Measurements from ENCODE around the gene FXYD6.

DNA sequence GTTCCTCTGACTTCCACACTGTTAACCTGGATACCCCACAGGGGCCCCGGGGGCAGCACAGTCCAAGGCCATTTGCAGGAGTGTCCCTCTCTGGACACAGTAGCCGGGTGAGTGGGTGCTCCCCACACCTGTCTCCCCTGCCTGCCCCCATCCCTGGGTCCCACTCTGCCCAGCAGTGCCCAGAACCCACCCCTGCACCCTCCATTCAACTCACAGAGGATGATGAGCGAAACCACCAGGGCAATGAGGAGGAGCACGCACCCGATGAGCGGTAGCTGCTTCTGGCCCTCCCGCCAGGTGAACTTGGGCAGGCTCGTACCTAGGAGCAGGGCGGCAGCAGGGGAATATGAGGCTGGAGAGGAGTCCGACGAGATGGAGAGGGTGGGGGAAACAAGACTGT, 40.5 kb upstream of the FXYD6 start:
- TF ChIP-seq EZH2phosphoT487 (IDR thresholded peaks at IDR 0.05; ENCODE audit: borderline replicate concordance, low read depth, low read length): no peak
- TF ChIP-seq, protein P1, sequence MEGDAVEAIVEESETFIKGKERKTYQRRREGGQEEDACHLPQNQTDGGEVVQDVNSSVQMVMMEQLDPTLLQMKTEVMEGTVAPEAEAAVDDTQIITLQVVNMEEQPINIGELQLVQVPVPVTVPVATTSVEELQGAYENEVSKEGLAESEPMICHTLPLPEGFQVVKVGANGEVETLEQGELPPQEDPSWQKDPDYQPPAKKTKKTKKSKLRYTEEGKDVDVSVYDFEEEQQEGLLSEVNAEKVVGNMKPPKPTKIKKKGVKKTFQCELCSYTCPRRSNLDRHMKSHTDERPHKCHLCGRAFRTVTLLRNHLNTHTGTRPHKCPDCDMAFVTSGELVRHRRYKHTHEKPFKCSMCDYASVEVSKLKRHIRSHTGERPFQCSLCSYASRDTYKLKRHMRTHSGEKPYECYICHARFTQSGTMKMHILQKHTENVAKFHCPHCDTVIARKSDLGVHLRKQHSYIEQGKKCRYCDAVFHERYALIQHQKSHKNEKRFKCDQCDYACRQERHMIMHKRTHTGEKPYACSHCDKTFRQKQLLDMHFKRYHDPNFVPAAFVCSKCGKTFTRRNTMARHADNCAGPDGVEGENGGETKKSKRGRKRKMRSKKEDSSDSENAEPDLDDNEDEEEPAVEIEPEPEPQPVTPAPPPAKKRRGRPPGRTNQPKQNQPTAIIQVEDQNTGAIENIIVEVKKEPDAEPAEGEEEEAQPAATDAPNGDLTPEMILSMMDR (conservative IDR thresholded peaks at IDR 0.05; ENCODE audit: low read length): no peak

Data from OCI-LY7 (cell line).